HepG2 (cell line): Measurements from ENCODE around the gene ZNF655. TPM values are rescaled to one million over a fixed set of nuclear protein-coding genes. Genes with fewer than 3 reads are reported as not detected.

Experiments
- ATF7-NPFF ChIP-seq: sonication (generic); formaldehyde crosslinking; IDR thresholded peaks from 2 replicates; pipeline ENCODE4 v1.8.1; 2023; ENCODE audit warnings: mild to moderate bottlenecking, low read depth, missing genetic modification reagents, moderate library complexity
- HNRNPLL ChIP-seq: fragments of 200-400 bp; formaldehyde crosslinking; IDR thresholded peaks from 2 replicates; pipeline ENCODE4 v1.6.1; 2017; ENCODE audit warnings: mild to moderate bottlenecking, low read depth, low read length; ENCODE audit not compliant: poor library complexity, severe bottlenecking
- JUNB ChIP-seq: sonication (generic); formaldehyde crosslinking; IDR thresholded peaks from 2 replicates; pipeline ENCODE4 v1.8.0; 2022; ENCODE audit warnings: missing genetic modification reagents, mild to moderate bottlenecking, borderline replicate concordance
- KAT8 ChIP-seq: IDR thresholded peaks from 2 replicates; pipeline ENCODE4 v1.6.1; 2016; ENCODE audit warnings: missing genetic modification reagents, missing compliant biosample characterization
- MEIS1 ChIP-seq: sonication (generic); formaldehyde crosslinking; IDR thresholded peaks from 2 replicates; pipeline ENCODE4 v1.9.0; 2021; ENCODE audit warnings: mild to moderate bottlenecking, missing genetic modification reagents, moderate library complexity, borderline replicate concordance
- NR0B2 ChIP-seq: sonication (generic); formaldehyde crosslinking; IDR thresholded peaks from 2 replicates; pipeline ENCODE4 v1.4.0; 2020; ENCODE audit warnings: mild to moderate bottlenecking, missing genetic modification reagents
- PCBP1 ChIP-seq: fragments of 200-400 bp; formaldehyde crosslinking; IDR thresholded peaks from 2 replicates; pipeline ENCODE4 v1.6.1; 2017; ENCODE audit warnings: mild to moderate bottlenecking, low read depth, low read length, borderline replicate concordance
- RFXAP ChIP-seq: sonication (generic); formaldehyde crosslinking; IDR thresholded peaks from 2 replicates; pipeline ENCODE4 v1.4.0; 2020; ENCODE audit warnings: missing genetic modification reagents, borderline replicate concordance
- STAT5B ChIP-seq: sonication (generic); formaldehyde crosslinking; IDR thresholded peaks from 2 replicates; pipeline ENCODE4 v1.4.0; 2020; ENCODE audit warnings: missing genetic modification reagents
- TEAD3 ChIP-seq: optimal IDR thresholded peaks from 2 replicates; pipeline ENCODE3; 2016; ENCODE audit warnings: borderline replicate concordance
- U2AF1 ChIP-seq: fragments of 200-400 bp; formaldehyde crosslinking; optimal IDR thresholded peaks from 2 replicates; pipeline ENCODE3; 2017; ENCODE audit warnings: mild to moderate bottlenecking, low read depth, low read length
- ZBTB10 ChIP-seq: sonication (generic); formaldehyde crosslinking; IDR thresholded peaks from 2 replicates; pipeline ENCODE4 v1.4.0; 2020; ENCODE audit warnings: missing genetic modification reagents, borderline replicate concordance
- ZBTB37 ChIP-seq: sonication (generic); formaldehyde crosslinking; IDR thresholded peaks from 2 replicates; pipeline ENCODE4 v1.4.0; 2020; ENCODE audit warnings: mild to moderate bottlenecking, missing genetic modification reagents
- ZNF235 ChIP-seq: sonication (generic); formaldehyde crosslinking; IDR thresholded peaks from 2 replicates; pipeline ENCODE4 v1.8.1; 2023; ENCODE audit warnings: mild to moderate bottlenecking, missing genetic modification reagents, borderline replicate concordance
- ZNF343 ChIP-seq: sonication (generic); formaldehyde crosslinking; IDR thresholded peaks from 2 replicates; pipeline ENCODE4 v1.4.0; 2020; ENCODE audit warnings: mild to moderate bottlenecking, missing genetic modification reagents
- polyA plus RNA-seq, 8 experiments: library from polyadenylated mRNA; depleted of rRNA in 3 of 8; stranded (reverse) in 7 of 8; unstranded in 1 of 8; fragments of >200 nt; fragmentation: Illumina TruSeq in 4 of 8; extraction: Trizol in 4 of 8; gene quantifications; 2 replicates each; pipeline versions ENCODE4 v1.2.1 to v1.2.3, GENCODE V29; 2011 to 2016; ENCODE audit warnings: low read depth in 4 of 8, missing spikeins in 1 of 8, mixed read lengths in 1 of 8; ENCODE audit not compliant: insufficient read depth in 1 of 8
- total RNA-seq, 5 experiments: library from RNA; depleted of rRNA; stranded (reverse); fragments of >200 nt; fragmentation: Illumina TruSeq; extraction: Trizol; gene quantifications; 2 replicates each; pipeline ENCODE4 v1.2.3, GENCODE V29; 2016; ENCODE audit warnings: low read depth in 1 of 5
- TF ChIP-seq, protein P1 (sequence below): sonication (generic); formaldehyde crosslinking; IDR thresholded peaks from 2 replicates; pipeline ENCODE4 v1.4.0; 2020; ENCODE audit warnings: missing genetic modification reagents
- TF ChIP-seq, protein P2 (sequence below): sonication (generic); formaldehyde crosslinking; conservative IDR thresholded peaks from 2 replicates; pipeline ENCODE4 v1.4.0; 2020; ENCODE audit warnings: missing genetic modification reagents

The ZNF655 gene
- total and polyA plus RNA-seq, 2 of the 13 experiments (the other 11 are each of a cell fraction or from before 2014, with no cell fraction given): 53.4 to 75.6 TPM

DNA sequence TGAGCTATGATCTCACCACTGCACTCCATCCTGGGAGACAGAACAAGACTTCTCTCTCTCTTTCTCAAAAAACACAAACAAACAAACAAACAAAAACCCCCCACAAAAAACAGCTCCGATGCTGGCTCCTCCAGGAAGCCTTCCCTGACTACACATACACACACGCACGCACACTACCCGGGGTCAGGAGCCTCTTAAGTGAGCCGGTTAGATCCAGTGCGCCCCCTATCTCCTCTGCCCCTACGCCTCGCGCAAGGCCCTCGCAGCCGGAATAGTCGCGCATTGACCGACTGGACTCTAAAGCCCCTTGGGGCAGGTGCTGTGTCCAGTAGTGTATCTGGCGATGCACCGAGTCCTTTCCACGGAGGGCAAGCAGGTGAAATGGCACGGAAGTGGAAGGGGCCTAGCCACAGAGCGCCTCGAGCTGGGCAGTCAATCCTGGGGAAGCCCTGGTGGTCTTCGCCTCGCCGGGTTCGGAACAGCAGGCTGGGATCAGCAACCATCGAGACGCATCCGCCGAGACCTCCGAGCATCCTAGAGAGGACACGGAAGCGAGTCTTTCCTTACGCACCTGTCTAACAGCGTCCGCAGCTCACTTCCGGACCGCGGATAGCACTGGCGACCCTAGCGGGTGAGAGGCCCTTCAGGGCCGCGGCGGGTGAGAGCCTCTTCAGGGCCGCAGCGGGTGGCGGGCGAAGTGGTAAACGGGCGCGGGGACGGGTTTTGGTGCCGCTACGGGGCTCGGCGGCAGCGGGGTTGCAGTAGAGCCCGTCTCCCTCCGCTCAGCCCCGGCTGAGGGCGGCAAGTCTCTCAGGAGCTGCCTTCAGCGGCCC, 58.1 kb downstream of the ZNF655 start, which contains the start of gene ZSCAN25 (continued):
- TF ChIP-seq ZBTB37 (CRISPR knock-in tag) (no peak), U2AF1 (peak; percentile 99), PCBP1 (peak; percentile 87; the same call in 1 of the 2 replicates), STAT5B (CRISPR knock-in tag) (0 out of 2 replicates have a peak, but pooled peaks have one; percentile 52), ZNF235 (CRISPR knock-in tag) (peak; percentile 72), MEIS1 (CRISPR knock-in tag) (peak; percentile 88; the same call in 1 of the 2 replicates), TEAD3 (CRISPR knock-in tag) (peak; percentile 70), ZBTB10 (CRISPR knock-in tag) (peak; percentile 81), RFXAP (CRISPR knock-in tag) (peak; percentile 72), JUNB (CRISPR knock-in tag) (no peak), HNRNPLL (peak; percentile 80), NR0B2 (peak; percentile 50), KAT8 (peak; percentile 98), ZNF343 (CRISPR knock-in tag) (0 out of 2 replicates have a peak, but pooled peaks have one; percentile 30), ATF7-NPFF (CRISPR knock-in tag) (peak; percentile 78)
- TF ChIP-seq, protein P1, sequence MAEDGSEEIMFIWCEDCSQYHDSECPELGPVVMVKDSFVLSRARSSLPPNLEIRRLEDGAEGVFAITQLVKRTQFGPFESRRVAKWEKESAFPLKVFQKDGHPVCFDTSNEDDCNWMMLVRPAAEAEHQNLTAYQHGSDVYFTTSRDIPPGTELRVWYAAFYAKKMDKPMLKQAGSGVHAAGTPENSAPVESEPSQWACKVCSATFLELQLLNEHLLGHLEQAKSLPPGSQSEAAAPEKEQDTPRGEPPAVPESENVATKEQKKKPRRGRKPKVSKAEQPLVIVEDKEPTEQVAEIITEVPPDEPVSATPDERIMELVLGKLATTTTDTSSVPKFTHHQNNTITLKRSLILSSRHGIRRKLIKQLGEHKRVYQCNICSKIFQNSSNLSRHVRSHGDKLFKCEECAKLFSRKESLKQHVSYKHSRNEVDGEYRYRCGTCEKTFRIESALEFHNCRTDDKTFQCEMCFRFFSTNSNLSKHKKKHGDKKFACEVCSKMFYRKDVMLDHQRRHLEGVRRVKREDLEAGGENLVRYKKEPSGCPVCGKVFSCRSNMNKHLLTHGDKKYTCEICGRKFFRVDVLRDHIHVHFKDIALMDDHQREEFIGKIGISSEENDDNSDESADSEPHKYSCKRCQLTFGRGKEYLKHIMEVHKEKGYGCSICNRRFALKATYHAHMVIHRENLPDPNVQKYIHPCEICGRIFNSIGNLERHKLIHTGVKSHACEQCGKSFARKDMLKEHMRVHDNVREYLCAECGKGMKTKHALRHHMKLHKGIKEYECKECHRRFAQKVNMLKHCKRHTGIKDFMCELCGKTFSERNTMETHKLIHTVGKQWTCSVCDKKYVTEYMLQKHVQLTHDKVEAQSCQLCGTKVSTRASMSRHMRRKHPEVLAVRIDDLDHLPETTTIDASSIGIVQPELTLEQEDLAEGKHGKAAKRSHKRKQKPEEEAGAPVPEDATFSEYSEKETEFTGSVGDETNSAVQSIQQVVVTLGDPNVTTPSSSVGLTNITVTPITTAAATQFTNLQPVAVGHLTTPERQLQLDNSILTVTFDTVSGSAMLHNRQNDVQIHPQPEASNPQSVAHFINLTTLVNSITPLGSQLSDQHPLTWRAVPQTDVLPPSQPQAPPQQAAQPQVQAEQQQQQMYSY (CRISPR knock-in tag): peak; percentile 51
- TF ChIP-seq, protein P2, sequence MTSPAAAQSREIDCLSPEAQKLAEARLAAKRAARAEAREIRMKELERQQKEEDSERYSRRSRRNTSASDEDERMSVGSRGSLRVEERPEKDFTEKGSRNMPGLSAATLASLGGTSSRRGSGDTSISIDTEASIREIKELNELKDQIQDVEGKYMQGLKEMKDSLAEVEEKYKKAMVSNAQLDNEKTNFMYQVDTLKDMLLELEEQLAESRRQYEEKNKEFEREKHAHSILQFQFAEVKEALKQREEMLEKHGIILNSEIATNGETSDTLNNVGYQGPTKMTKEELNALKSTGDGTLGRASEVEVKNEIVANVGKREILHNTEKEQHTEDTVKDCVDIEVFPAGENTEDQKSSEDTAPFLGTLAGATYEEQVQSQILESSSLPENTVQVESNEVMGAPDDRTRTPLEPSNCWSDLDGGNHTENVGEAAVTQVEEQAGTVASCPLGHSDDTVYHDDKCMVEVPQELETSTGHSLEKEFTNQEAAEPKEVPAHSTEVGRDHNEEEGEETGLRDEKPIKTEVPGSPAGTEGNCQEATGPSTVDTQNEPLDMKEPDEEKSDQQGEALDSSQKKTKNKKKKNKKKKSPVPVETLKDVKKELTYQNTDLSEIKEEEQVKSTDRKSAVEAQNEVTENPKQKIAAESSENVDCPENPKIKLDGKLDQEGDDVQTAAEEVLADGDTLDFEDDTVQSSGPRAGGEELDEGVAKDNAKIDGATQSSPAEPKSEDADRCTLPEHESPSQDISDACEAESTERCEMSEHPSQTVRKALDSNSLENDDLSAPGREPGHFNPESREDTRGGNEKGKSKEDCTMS (CRISPR knock-in tag): no peak
